Fibroblast of lung (primary cell): Measurements from ENCODE around the gene LRRC17.

Experiments used
- CTCF ChIP-seq, 2 donors: IDR thresholded peaks in 1 of 2; conservative IDR thresholded peaks in 1 of 2; 1 replicate in 1 of 2; 2 replicates in 1 of 2; pipeline ENCODE4 v1.5.1; 2011 to 2012; ENCODE audit warnings: low read length in 2 of 2, control low read depth in 1 of 2, inconsistent platforms in 1 of 2, low read depth in 1 of 2, mild to moderate bottlenecking in 1 of 2
- EZH2 ChIP-seq: IDR thresholded peaks from 2 replicates; pipeline ENCODE4 v1.5.1; 2012; ENCODE audit warnings: low read length, control low read depth, mild to moderate bottlenecking; ENCODE audit errors: missing control alignments

- TF ChIP-seq EZH2 (no peak), CTCF (conservative IDR thresholded peaks at IDR 0.05 in 1 of 2, IDR thresholded peaks at IDR 0.05 in 1 of 2; ENCODE audit: low read depth in 1 of 2, low read length in 2 of 2) (no peak)
Measured at GRCh38 chr7:102918845-102919244, 6.0 kb downstream of the LRRC17 start.
